Midbrain (tissue), 1 donor: Measurements from ENCODE around the gene DLX2.

Source experiments
- DNase-seq: peaks from one replicate; lab custom pipeline; 2025; lab: John Stamatoyannopoulos, UW

Gene DLX2

GRCh38 chr2:172094294-172095145 is 8.2 kb downstream of the DLX2 start:
- DNase-seq, result no peak

DNA sequence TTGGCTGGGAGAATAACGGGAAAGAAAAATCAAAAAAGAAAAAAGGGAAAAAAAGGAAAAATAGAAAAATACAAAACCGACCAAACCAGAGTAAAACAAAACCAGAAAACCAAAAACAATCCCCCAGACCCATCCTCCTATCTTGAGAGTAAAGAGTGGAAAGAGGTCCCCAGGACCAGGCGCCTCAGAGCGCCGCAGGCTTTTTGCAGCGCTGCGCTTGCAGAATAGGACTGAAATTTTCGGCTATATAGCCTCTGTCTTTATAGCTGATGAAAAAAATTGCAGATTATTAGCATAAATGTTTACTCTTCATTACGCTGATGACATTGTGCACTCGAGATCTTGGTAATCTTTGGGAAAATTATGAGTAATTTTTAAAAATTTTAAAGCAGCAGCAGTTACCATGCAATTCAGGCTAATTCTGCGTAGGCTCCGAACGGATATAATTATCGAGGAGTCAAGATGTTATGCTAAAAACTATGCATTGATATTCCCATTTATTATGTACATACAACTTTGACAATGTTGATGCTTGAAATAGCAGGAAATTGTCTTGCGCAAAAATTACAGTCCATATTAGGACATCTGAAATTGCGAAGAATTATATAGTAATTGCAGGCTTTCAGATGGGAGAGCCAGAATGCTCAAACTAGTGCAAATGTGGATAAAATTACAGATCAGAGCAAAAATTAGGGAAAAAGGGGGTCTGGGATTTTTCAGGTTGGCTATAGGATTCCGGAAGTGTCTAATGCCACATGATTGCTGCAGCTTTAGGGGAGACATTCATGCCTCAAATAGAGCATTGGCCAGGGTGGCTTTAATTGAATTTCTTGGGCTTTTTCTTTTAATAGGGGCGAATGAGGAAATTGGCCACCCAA is 9.0 kb downstream of the DLX2 start:
- no peak for DNase-seq

- DNase-seq, result no peak
These were observed 9.8 kb downstream of the DLX2 start for GRCh38 chr2:172092716-172093415.

GRCh38 chr2:172091761-172092566 is 10.7 kb downstream of the DLX2 start:
- no peak for DNase-seq

- no peak for DNase-seq
These were observed 11.6 kb downstream of the DLX2 start for GRCh38 chr2:172091000-172091641.

GRCh38 chr2:172090044-172090961 is 12.4 kb downstream of the DLX2 start:
- no peak for DNase-seq

- DNase-seq, result no peak
These were observed 13.1 kb downstream of the DLX2 start for GRCh38 chr2:172089633-172090032.

DNA sequence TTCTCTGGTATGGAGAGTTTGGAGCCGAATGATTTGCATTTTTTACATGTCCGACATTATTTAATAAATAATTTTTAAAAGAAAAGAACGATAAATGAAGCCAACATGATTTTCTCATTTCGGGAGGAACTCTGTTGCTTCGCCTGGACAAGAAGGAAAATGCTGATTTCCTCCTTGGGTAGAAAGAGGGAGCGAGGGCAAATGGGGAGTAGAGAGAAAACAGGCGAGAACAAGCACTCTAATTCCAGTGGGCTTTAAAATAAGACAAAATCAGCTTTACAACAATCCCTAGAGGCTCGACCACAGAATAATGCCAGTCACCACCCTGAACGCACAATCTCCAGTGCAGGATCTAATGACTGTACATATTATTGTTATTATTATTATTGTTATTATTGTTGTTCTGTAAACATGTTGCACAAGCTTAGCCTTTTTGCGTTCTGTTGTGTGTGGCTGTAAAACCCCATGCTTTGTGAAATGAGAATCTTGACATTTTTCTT is 13.6 kb downstream of the DLX2 start:
- no peak for DNase-seq

- no peak for DNase-seq
These were observed 14.3 kb downstream of the DLX2 start for GRCh38 chr2:172088245-172089004.

- DNase-seq, result no peak
These were observed 14.9 kb downstream of the DLX2 start for GRCh38 chr2:172087780-172088244.

DNA sequence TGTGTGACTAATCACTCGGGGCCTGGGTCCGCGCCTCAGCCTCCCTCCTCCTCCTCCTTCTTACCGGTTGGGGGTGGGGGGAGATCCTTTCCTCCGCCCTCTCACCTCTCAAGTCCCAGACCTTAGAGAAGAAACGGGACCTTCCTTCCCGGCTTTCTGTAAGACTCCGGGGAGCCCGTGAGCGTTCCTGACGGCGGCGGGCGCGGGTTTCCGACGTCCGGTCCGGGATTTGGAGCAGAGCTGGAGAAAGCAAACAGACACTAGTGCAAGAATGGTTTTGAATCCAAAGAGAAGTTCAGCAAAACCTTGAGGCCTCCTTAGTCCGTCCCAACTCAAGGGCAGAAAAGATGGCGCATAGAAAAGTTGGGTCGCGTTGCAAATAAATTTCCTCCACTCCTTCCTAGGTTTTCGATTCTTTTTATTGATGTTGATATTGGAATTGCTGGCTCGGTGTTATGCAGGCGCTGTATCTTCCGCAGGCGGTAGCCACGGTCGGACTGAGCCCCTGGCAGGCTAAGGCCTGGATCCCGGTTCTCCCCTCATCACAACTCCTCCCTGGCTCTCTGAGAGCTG is 15.4 kb downstream of the DLX2 start:
- DNase-seq, result no peak

DNA sequence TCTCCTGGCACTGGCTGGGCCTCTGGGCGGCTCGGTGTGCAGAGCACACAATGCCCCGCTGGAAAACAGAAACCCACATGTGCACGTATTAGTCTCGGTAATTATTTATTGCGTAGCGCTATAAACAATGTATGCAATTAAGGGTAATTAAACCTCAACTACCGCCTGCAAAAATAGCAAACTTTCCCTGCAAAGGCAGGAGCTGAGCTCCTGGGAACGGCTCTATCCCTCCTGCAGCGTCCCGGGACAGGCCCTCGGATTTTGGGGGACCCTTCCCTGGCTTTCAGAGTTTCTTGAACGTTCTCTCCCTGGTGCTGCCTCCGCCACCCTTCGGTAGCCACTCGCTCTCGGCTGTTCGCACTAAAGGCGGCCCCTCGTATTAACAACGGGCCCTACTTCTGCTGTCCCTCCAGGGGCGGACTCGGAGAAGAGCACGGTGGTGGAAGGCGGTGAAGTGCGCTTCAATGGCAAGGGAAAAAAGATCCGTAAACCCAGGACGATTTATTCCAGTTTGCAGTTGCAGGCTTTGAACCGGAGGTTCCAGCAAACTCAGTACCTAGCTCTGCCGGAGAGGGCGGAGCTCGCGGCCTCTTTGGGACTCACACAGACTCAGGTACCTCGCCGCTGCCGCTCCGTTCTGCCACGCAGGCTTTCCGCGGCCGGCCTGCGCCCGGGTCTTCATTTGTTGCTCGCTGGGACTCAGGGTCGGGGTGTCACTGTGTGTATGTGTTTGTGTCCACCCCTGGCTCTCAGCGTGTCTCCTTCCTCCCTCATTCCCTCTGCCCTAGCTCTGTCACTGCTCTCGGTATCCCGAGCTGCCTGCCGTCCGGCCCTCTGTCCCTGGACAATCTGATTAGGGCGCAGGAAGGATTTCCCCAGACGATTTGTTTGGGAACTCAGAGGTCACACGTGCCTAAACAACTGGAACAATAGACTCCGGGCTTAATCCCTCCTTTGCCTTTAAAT is 16.2 kb downstream of the DLX2 start:
- no peak for DNase-seq

- DNase-seq, result no peak
These were observed 17.1 kb downstream of the DLX2 start, which contains the start of gene DLX1 for GRCh38 chr2:172085460-172086159. Gene DLX1 (plus strand): TSS chr2:172085507. CDS start chr2:172085678, 171 bp downstream.

- peak; percentile 53 for DNase-seq
These were observed 17.8 kb downstream of the DLX2 start for GRCh38 chr2:172084645-172085459.

GRCh38 chr2:172084395-172084644 is 18.4 kb downstream of the DLX2 start:
- no peak for DNase-seq
